Activated naive CD4-positive, alpha-beta T cell treated with anti-CD3 and anti-CD28 coated beads, Interleukin-2, amount 50 U/mL, for 16 hours (primary cell): Measurements from ENCODE around the gene TUNAR.

Experiments
- DNase-seq: peaks from one replicate; pipeline ENCODE4 v3.0.0-alpha.2; 2020

The TUNAR gene

GRCh38 chr14:95876761-95877538 is at the start of gene TUNAR:
Gene TUNAR, plus strand, starts transcription at chr14:95876832.
- DNase-seq = no peak

GRCh38 chr14:95828649-95829265 is 47.9 kb upstream of the TUNAR start:
- DNase-seq = no peak

GRCh38 chr14:95829321-95829720 is 47.3 kb upstream of the TUNAR start:
- DNase-seq = no peak

DNA sequence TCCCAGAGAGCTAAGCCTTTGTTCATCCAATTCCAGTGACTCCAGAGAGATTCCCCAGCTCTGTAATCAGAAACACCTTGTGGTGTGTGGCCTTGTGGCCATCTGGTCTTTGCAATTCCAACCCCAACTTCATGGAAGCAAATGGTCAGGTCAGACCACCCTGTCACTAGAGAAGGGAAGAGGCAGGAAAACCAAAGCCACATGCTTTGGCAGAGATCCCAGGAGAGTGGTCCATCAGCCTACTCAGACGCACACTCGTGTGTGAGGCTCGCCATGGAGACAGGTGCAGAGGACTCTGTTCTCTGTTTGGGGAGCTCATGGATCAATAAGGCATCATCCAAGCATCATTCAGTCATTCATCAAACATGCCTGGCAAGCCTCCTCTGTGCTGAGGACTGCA is 46.2 kb upstream of the TUNAR start:
- no peak for DNase-seq

DNA sequence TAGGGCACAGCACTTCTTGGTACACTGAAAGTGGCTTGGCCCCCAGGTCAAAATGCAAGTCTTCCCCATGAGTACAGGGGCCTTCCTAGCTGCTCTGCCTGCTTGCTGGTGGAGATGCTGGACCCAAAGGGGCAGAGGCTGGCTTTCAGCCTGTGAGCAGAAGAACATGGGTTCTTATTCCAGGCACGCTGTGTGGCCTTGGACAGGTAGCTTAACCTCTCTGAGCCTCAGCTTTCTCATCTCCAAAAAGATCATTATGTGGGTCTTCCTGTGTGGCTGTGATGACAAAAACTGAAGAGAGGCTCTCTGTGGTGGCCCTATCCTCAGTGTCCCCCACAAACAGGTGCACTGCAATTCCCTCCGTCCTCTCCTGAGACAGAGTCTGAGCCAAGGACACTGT is 45.6 kb upstream of the TUNAR start:
- DNase-seq = no peak

- DNase-seq = no peak
Measured at GRCh38 chr14:95831468-95831867, 45.2 kb upstream of the TUNAR start.

DNA sequence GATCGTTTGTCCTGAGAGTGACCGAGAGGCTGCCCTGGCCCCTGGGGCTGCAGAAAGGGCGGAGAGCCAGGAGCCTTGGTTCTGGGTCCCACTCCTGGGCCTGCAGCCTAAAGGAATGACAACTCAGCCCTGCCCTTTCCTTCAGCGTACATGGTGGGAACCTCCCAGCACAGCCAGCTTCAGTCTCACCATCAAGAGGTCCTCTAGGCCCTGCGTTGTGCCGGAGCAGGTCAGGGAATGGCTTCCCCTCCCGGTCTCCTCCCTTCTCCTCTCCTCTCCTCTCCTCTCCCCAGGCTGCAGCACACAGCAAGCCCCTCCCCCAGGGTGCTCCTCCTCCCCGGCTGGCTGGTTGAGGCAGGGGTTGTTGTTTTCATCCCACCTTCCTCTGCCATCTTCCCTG is 44.6 kb upstream of the TUNAR start:
- no peak for DNase-seq

DNA sequence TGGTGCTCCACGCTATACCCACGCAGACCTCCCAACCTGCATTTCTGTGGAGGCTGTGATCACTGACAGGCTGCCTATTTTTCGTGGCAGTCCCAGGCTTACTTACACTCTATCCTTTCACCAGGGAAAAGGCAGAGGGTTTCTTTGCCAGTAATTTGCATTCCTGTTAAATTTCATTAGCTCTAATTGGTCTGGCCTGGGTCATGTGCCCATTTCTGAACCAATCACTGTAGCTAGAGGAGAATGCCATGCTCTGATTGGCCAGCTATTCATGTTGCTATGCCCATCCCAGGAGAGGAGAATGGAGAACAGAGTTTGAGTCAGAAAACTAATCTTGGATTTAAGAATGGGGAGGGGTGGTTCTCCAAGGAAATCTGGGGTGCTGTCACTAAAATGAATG is 43.2 kb upstream of the TUNAR start:
- DNase-seq = no peak

DNA sequence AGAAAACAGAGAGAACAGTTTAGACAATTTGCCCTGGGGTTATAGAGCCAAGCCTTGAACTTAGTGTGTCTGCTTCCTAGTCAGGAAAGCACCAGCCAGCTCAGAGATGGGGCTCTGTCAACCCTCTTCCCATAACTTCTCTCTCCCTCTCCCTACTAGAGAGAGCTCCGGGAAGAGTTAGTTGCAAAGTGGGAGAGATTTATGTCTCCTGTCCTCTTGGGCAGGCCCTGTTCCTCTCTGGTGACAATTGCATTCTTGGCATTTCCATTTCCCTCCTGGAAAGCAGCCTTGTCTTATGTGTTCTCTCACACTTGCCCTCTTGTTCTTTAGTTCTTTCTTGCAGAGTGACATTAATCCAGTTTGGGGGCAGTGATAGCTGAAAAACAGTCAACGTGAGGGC is 42.1 kb upstream of the TUNAR start:
- no peak for DNase-seq

- DNase-seq = no peak
Measured at GRCh38 chr14:95835121-95835730, 41.4 kb upstream of the TUNAR start.

DNA sequence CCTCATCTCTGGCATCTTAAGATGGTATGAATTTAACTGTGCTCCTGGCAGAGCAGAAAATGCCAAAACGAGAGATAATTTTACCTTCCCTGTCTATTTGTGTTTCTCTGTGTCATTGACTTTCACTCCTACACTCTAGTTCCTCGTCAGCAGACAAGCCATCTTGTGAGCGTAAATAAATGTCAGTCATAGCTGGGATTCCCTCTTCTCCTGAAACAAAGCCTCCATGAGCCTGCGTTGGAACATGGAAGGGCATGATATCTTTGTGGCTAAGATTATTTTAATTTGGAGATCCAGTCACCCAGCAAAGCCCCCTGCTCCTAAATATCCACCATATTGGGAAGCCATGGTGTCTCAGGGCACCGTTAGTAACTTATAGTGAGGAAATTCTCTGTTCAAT is 37.8 kb upstream of the TUNAR start:
- no peak for DNase-seq

DNA sequence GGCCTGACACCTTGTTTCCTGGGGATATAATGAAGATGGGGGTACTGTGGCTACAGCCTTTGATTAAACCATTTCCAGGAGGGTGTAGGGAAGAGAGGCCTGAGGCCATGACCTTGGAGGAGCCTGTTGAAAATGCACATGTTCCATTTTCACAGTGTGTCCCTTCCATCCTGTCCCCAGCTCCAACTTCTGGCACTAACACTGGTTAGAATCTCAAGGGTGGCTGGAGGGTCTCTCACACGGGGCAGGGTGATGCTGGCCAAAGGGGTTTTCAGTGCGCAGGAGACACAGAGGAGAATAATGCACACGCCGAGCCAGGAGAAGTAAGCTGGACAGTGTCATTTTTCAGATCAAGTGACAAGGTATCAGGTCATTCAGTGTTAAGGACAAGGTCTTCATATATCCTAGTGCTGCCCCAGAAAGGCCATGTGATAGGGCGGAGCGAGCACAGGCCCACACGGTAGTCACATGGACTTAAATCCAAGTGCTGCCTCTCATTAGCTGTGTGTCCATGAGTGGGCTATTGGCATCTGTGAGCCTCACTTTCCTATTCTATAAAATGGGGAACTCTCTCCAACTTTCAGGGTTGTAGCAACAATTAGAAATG is 36.4 kb upstream of the TUNAR start:
- DNase-seq = no peak

- no peak for DNase-seq
Measured at GRCh38 chr14:95841668-95842067, 35.0 kb upstream of the TUNAR start.

DNA sequence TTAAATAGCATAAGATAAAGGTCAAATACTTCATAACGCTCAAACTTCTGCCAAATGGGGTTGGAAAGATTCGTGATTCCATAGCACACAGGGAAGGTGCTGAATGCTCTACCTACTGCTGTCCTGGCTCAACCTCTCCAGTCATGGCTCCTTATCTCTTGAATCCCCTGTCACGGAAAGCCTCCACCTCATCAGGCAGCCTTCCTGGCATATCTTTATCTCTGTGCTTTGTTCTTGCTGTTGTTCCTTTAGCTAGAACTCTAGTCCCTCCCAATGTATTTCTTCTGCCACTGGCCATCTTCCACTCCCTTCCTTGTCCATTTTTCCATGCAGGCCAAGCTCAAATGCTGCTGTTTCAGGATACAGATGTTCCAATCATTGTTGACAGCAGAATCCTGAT is 26.9 kb upstream of the TUNAR start:
- DNase-seq = no peak

- no peak for DNase-seq
Measured at GRCh38 chr14:95850429-95850828, 26.2 kb upstream of the TUNAR start.

GRCh38 chr14:95855606-95856005 is 21.0 kb upstream of the TUNAR start:
- DNase-seq = no peak

- no peak for DNase-seq
Measured at GRCh38 chr14:95857275-95857674, 19.4 kb upstream of the TUNAR start.

DNA sequence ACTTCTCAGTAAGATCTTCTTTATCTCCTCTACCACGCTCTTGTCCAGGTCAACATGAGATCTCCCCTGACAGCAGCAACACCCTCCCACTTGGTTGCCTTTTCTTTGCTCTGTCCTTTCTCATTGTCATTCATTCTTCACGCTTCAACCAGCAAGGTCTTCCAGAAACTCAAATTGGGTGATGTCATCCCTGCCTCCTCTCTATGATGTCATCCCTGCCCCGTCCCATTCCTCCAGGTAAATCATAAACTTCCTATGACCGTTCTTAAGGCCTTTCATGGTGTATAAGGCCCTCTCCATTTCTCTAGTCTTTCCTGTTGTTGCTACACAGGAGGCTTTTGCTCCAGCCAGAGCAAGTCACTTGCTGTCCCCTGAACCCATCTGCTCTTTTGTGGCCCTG is 17.7 kb upstream of the TUNAR start:
- no peak for DNase-seq

GRCh38 chr14:95862243-95862642 is 14.4 kb upstream of the TUNAR start:
- DNase-seq = no peak

- DNase-seq = no peak
Measured at GRCh38 chr14:95863295-95863694, 13.3 kb upstream of the TUNAR start.

DNA sequence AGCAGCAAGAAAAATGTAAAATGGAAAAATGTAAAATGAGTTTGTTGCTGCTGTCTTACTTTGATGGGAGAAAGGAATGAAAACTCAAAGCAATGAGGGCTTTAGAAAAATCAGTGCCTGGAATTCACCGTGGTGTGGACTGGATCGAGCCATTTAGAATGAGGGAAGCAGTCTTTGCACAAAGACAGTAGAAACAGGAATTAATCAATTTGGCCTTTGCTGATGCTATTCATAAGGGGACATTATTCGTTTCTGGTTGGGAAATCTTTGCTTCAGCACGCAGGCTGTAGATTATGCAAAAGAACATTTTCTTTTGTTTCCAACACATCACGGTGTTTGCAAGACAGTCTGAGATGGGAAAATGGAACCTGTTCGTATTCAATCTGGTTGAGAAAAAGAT is 6.9 kb upstream of the TUNAR start:
- DNase-seq = no peak

GRCh38 chr14:95870772-95871171 is 5.9 kb upstream of the TUNAR start:
- DNase-seq = no peak

DNA sequence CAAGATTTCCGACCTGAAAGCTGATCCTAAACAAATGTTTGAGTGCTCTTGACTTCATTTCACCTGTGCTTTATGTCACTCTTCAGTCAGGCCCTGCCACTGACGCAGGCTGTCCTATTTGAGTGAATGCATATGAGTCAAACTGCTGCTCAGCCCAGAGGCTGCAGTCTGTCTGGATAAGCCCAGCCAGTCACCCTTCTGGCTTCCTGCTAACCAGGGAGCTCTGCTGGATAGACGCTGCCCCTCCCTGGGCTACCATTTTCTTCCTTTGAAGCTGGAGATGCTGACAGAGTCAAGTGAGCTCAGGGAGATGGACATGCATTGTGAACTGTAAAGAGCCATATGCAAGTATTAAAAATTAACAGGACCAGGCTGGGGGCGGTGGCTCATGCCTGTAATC is 5.1 kb upstream of the TUNAR start:
- no peak for DNase-seq

- no peak for DNase-seq
Measured at GRCh38 chr14:95872777-95873176, 3.9 kb upstream of the TUNAR start.
